H4 (cell line): ENCODE results near the gene POLA2. TPM values are rescaled to one million over a fixed set of nuclear protein-coding genes. Genes with fewer than 3 reads are reported as not detected.
"Not testable (repeated sequence)": the region's sequence is repeated elsewhere in the genome, so short reads cannot be mapped to it uniquely, and the experiment has no call there.

ENCODE experiments used
- DNase-seq: peaks from one replicate; pipeline ENCODE4 v3.0.0-alpha.2; 2015; ENCODE audit warnings: low spot score
- total RNA-seq: library from RNA; depleted of rRNA; stranded (reverse); fragments of >200 nt; shearing (Covaris generic); gene quantifications from 2 replicates; pipeline ENCODE4 v1.2.3, GENCODE V29; 2014

The POLA2 gene
- total RNA-seq, 1 experiment from 2014 or later: 40.9 TPM

- no peak for DNase-seq
These were observed 46.6 kb downstream of the POLA2 start for GRCh38 chr11:65308281-65308891.

GRCh38 chr11:65309006-65309405 is 47.2 kb downstream of the POLA2 start:
- DNase-seq: no peak

GRCh38 chr11:65310215-65310614 is 48.5 kb downstream of the POLA2 start:
- DNase-seq: no peak

GRCh38 chr11:65310736-65311135 is 49.0 kb downstream of the POLA2 start:
- DNase-seq: no peak

GRCh38 chr11:65311170-65311678 is 49.5 kb downstream of the POLA2 start:
- DNase-seq: no peak

- DNase-seq: peak; percentile 45
These were observed 52.9 kb downstream of the POLA2 start, which contains the start of gene CDC42EP2 for GRCh38 chr11:65314501-65315203. TSS of gene CDC42EP2 (plus strand) at chr11:65314866. CDS start at chr11:65320899, 6,033 bp downstream.

GRCh38 chr11:65315204-65315865 is 53.6 kb downstream of the POLA2 start:
- DNase-seq: peak; percentile 43

GRCh38 chr11:65315866-65316226 is 54.1 kb downstream of the POLA2 start:
- DNase-seq: no peak

GRCh38 chr11:65316227-65317024 is 54.7 kb downstream of the POLA2 start:
- peak; percentile 41 for DNase-seq

- no peak for DNase-seq
These were observed 55.4 kb downstream of the POLA2 start for GRCh38 chr11:65317025-65317786.

GRCh38 chr11:65320386-65321075 is 58.8 kb downstream of the POLA2 start:
- DNase-seq: no peak

- no peak for DNase-seq
These were observed 59.3 kb downstream of the POLA2 start for GRCh38 chr11:65321076-65321475.

GRCh38 chr11:65321828-65322485 is 60.2 kb downstream of the POLA2 start:
- DNase-seq: no peak

GRCh38 chr11:65323813-65324212 is 62.1 kb downstream of the POLA2 start:
- no peak for DNase-seq

GRCh38 chr11:65325435-65325834 is 63.7 kb downstream of the POLA2 start:
- no peak for DNase-seq

GRCh38 chr11:65327021-65327420 is 65.3 kb downstream of the POLA2 start:
- DNase-seq: no peak

GRCh38 chr11:65329478-65329877 is 67.7 kb downstream of the POLA2 start:
- DNase-seq: no peak

- peak; percentile 75 for DNase-seq
These were observed 68.2 kb downstream of the POLA2 start for GRCh38 chr11:65329944-65330403.

- DNase-seq: no peak
These were observed 68.8 kb downstream of the POLA2 start for GRCh38 chr11:65330544-65330943.

GRCh38 chr11:65332591-65332990 is 70.8 kb downstream of the POLA2 start:
- not testable (repeated sequence) for DNase-seq
